GM12864 (cell line): Measurements from ENCODE around the gene MARCHF10.
"Not testable (repeated sequence)": the region's sequence is repeated elsewhere in the genome, so short reads cannot be mapped to it uniquely, and the experiment has no call there.

Source experiments
- DNase-seq: peaks from one replicate; pipeline ENCODE4 v3.0.0-alpha.2; 2011; ENCODE audit warnings: low read depth
- H3K4me3 ChIP-seq: 2 replicates; pipeline ENCODE4 v1.5.1; 2011; ENCODE audit warnings: mild to moderate bottlenecking, low read depth, low read length, control low read depth
- CTCF ChIP-seq: IDR thresholded peaks from 2 replicates; pipeline ENCODE4 v1.5.1; 2011; ENCODE audit warnings: low read depth, mild to moderate bottlenecking, moderate library complexity, low read length, control low read depth, inconsistent platforms; ENCODE audit errors: missing control alignments

MARCHF10 gene

DNA sequence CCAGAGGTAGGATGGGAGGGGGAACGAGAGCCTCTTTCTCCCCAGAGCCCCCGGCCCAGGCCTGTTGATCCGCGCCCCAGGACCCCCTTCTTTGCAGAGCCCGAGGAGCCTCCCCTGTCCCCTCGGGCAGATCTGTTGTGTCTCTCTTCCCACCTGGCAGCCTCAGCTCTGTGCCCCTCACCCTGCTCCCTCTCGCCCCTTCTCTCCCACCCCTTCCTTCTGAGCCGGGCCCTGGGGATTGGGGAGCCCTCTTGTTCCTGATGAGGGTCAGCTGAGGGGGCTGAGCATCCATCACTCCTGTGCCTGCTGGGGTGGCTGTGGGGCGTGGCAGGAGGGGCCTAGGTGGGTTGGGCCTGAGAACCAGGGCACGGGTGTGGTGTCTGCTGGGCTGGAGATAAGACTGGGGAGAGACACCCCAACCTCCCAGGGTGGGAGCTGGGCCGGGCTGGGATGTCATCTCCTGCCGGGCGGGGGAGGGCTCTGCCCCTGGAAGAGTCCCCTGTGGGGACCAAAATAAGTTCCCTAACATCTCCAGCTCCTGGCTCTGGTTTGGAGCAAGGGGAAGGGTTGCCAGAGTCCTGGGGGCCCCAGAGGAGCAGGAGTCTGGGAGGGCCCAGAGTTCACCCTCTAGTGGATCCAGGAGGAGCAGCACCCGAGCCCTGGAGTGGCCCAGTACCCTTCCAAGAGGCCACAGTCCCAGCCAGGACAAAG lies 115.2 kb downstream of the MARCHF10 start:
- TF ChIP-seq CTCF: peak; percentile 41
- DNase-seq: no peak
- H3K4me3 ChIP-seq: no peak overlapping the region

GRCh38 chr17:62692159-62692651 lies 115.9 kb downstream of the MARCHF10 start:
- DNase-seq: no peak
- H3K4me3 ChIP-seq: no peak overlapping the region
- TF ChIP-seq CTCF: no peak

GRCh38 chr17:62691589-62691915 lies 116.6 kb downstream of the MARCHF10 start:
- not testable (repeated sequence) for H3K4me3 ChIP-seq, DNase-seq

GRCh38 chr17:62690168-62690897 lies 117.8 kb downstream of the MARCHF10 start:
- no peak overlapping the region for H3K4me3 ChIP-seq
- TF ChIP-seq CTCF: no peak
- DNase-seq: no peak

- H3K4me3 ChIP-seq: no peak overlapping the region
- DNase-seq: no peak
- TF ChIP-seq CTCF: no peak
These were observed 118.5 kb downstream of the MARCHF10 start for GRCh38 chr17:62689441-62690167.

GRCh38 chr17:62688398-62689160 lies 119.5 kb downstream of the MARCHF10 start:
- no peak for DNase-seq
- no peak for TF ChIP-seq CTCF
- H3K4me3 ChIP-seq: no peak overlapping the region

DNA sequence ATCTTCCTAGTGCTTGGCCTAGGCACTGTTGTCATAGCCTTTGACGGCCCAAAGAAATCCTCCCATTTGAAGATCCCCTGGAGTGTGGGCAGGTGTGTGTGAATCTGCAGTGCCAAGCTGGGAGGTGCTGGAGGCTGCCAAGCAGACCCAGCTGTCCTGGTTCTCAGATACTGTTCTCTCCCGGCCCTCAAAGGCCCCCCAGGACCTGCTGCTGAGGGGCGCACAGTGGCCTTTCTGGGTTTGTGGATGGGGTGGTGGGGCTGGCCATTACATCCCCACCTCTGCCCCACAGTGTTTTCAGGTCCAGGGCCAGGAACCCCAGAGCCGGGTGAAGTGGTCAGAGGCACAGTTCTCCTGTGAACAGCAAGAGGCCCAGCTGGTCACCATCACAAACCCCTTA lies 120.1 kb downstream of the MARCHF10 start:
- H3K4me3 ChIP-seq: no peak overlapping the region
- DNase-seq: no peak
- TF ChIP-seq CTCF: no peak
